ENCODE results near the gene GIPC1. TPM values are rescaled to one million over a fixed set of nuclear protein-coding genes. Genes with fewer than 3 reads are reported as not detected.
A peak's percentile ranks its signal among the peaks of the same experiment; 100 is the strongest.

GIPC1 gene
- total RNA-seq, 1 donor from 2014 or later, result 97.7 TPM

DNA sequence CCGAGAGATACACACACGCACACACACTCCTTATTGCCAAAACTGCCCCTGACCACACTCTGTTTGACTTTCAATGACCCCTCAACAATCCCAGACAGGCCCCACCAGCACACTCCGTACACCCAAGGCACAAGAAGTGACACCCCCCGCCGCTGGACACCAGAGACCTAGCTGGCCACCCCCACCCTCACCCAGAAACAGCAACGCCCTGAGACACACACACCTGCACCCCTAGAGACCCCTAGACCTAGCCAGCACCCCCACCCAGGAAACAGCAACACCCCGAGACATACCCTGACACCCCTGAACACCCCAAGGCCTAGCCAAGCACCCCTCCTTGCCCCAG, 19.6 kb downstream of the GIPC1 start:
- DNase-seq, result no peak
- H3K27ac ChIP-seq, result no peak overlapping the region
- peaks cover 40% of the 10 kb centered on the region for H3K4me1 ChIP-seq
- no peak for ATAC-seq
- TF ChIP-seq, protein P1, sequence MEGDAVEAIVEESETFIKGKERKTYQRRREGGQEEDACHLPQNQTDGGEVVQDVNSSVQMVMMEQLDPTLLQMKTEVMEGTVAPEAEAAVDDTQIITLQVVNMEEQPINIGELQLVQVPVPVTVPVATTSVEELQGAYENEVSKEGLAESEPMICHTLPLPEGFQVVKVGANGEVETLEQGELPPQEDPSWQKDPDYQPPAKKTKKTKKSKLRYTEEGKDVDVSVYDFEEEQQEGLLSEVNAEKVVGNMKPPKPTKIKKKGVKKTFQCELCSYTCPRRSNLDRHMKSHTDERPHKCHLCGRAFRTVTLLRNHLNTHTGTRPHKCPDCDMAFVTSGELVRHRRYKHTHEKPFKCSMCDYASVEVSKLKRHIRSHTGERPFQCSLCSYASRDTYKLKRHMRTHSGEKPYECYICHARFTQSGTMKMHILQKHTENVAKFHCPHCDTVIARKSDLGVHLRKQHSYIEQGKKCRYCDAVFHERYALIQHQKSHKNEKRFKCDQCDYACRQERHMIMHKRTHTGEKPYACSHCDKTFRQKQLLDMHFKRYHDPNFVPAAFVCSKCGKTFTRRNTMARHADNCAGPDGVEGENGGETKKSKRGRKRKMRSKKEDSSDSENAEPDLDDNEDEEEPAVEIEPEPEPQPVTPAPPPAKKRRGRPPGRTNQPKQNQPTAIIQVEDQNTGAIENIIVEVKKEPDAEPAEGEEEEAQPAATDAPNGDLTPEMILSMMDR (IDR thresholded peaks at IDR 0.05), result no peak
- H3K4me3 ChIP-seq, result no peak overlapping the region
- peaks cover 21% of the 10 kb centered on the region for H3K36me3 ChIP-seq
- H3K9me3 ChIP-seq, result no peaks in the 10 kb centered on the region
- no peaks in the 10 kb centered on the region for H3K27me3 ChIP-seq
- intact Hi-C loops (cut with DNase I), result no loop called here

DNA sequence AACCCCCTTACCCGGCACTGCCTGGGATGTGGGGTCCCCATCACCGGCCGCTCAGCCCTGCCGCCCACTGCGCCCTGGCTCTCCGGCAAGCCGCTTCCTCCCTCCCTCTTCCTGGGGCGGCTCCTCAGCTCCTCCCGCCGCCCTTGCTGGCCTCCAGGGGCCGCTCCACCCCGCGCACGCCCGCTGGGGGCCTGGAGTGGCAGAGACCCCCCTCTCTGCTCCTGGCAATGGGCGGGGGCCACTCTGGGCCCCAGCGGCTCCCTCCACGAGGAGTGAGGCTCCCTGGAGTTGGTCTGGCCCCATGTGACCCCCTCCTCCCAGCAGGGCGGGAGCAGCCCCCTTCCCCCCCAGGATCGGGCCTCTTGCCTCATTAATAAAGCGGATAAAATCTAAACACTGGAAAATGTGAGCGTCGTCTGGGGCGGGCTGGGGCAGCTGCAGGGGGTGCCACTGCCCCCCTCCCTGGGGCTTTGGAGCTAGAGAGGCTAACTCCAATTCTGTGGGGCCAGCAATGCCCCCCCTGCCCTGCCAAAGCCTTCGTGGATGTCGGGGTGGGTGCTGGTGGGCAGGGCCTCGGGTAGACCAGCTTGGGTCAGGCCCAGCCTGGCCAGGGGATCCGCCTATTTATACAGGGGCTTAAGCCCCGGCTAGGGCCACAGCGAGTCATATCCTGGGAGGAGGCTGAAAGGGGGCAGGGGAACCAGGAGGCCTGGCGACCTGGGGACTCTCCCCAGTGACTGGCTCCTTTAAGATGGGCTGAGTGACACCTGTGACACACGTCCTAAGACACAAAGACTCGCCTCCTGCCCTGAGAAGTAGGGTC, 20.5 kb downstream of the GIPC1 start, which contains the start of gene PTGER1:
Gene PTGER1, minus strand, starts transcription at position 104 of the 823 bp plus-strand sequence. CDS start 1,034 bp downstream, outside the sequence.
- TF ChIP-seq, protein P1 (IDR thresholded peaks at IDR 0.05), result peak; percentile 43
- Histone ChIP-seq H3K36me3 (peaks cover 27% of the 10 kb centered on the region), H3K9me3 (no peaks in the 10 kb centered on the region), H3K27me3 (no peaks in the 10 kb centered on the region), H3K4me3 (peak within 1 kb of the TSS; percentile 4), H3K27ac (no peak within 1 kb of the TSS), H3K4me1 (peaks cover 40% of the 10 kb centered on the region)
- DNase-seq (no peak), ATAC-seq (peak; percentile 35)
- intact Hi-C loops (cut with DNase I), result no loop called here

DNA sequence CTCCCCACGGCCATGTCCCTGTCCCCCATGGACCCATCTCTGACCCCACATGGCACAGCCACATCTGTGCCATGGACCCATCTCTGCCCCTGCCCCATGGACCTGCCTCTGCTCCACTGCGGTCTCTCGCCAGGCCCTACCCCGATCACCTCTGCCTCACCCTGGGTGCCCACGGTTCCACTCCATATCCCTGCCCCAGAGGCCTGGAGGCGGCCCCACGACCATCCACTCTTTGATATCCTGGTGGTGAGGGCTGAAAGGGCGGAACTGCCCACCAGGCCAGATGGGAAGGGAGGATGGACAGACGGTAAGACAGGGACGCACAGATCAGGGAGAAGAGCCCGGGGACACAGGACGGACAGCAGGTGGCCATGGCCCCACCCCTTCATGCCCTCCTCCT, 21.1 kb downstream of the GIPC1 start:
- peaks cover 27% of the 10 kb centered on the region for H3K36me3 ChIP-seq
- peak overlapping the region; percentile 4 for H3K4me3 ChIP-seq
- no peaks in the 10 kb centered on the region for H3K9me3 ChIP-seq
- ATAC-seq (no peak), DNase-seq (no peak)
- TF ChIP-seq, protein P1 (IDR thresholded peaks at IDR 0.05), result no peak
- H3K27me3 ChIP-seq, result no peaks in the 10 kb centered on the region
- peaks cover 34% of the 10 kb centered on the region for H3K4me1 ChIP-seq
- H3K27ac ChIP-seq, result no peak overlapping the region
- intact Hi-C loops (cut with DNase I), result no loop called here

DNA sequence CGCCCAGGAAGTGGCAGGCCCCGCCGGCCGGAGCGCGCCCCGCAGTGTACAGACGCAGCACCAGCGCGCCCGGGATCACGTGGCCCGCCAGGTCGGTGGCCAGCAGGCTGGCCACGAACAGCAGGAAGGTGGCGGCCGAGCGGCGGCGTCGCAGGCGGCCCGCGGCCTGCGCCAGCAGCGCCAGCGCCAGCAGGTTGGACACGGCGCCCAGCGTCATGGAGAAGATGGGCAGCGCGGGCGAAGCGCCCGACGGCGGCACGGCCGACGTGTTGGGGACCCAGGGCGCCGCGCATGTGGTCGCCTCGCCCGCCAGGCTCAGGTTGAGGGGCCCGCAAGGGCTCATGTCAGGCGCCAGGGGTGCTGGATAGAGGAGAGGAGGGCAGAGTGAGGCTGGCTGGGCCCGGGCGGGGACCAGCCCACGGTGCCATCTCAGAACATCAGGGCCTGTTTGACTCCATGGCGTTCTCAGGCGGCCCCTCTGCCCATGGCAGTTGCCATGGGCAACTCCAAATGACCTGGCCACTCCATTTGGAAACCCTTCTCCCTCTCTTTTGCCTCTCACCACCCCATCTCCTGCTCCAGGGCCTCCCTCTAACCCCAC, 21.8 kb downstream of the GIPC1 start:
- DNase-seq (peak; percentile 77), ATAC-seq (peak; percentile 6)
- no peak overlapping the region for H3K27ac ChIP-seq
- H3K36me3 ChIP-seq, result peaks cover 32% of the 10 kb centered on the region
- intact Hi-C loops (cut with DNase I), result no loop called here
- no peaks in the 10 kb centered on the region for H3K27me3 ChIP-seq
- TF ChIP-seq, protein P1 (IDR thresholded peaks at IDR 0.05), result no peak
- no peaks in the 10 kb centered on the region for H3K9me3 ChIP-seq
- H3K4me3 ChIP-seq, result no peak overlapping the region
- peaks cover 33% of the 10 kb centered on the region for H3K4me1 ChIP-seq

DNA sequence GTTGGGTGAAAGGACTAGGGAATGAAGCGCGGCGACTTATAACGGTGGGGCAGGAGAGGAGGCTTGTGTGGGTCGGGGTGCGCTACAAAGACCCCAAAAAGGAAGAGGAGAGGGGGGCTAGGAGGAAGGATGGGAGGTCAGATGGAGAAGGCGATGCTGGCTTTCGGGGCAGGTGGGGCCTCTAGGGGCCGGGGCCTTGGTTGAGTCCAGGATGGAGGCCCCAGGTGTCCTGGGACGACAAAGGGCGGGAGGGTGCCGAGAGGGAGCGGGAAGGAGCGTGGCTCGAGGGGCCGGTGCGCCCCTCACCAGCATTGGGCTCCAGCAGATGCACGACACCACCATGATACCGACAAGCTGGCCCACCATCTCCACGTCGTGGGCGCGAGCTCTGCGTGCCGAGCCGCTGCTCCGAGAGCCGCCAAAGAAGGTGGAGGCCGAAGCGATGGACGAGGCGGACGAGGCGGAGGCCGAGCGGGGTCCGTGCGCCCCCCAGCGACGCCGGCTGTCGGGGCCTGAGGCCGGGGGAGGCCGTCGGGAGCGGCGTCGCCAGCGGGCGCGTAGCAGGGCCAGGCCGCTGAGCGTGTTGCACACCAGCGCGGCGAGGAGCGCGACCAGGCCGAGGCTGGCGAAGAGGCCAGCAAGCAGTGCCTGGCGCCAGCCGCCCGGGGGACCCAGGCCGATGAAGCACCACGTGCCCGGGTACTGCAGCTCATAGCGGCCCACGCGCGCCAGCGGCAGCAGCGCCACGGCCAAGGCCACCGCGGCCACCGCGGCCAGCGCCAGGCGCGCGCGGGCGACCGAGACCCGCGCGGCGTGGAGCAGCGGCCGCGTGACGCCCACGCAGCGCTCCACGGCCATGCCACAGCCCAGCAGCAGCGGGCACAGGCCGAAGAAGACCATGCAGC, 22.6 kb downstream of the GIPC1 start:
- Histone ChIP-seq H3K4me3 (no peak overlapping the region), H3K9me3 (no peaks in the 10 kb centered on the region), H3K4me1 (peaks cover 29% of the 10 kb centered on the region), H3K27me3 (no peaks in the 10 kb centered on the region), H3K36me3 (peaks cover 39% of the 10 kb centered on the region), H3K27ac (no peak overlapping the region)
- DNase-seq, result peak; percentile 68
- no peak for ATAC-seq
- intact Hi-C loops (cut with DNase I), result no loop called here
- TF ChIP-seq, protein P1 (IDR thresholded peaks at IDR 0.05), result no peak

Measured in upper lobe of right lung (tissue), 1 donor.